VCaP (cell line): Measurements from ENCODE around the gene GNL1.
"Not testable (repeated sequence)": the region's sequence is repeated elsewhere in the genome, so short reads cannot be mapped to it uniquely, and the experiment has no call there.

Experiments used
- H3K27ac ChIP-seq: fragments of 450-650 bp; 2 replicates; pipeline ENCODE4 v1.5.1; 2017
- TF ChIP-seq, protein P1 (sequence below): fragments of 450-650 bp; conservative IDR thresholded peaks from 2 replicates; pipeline ENCODE4 v1.5.1; 2017; ENCODE audit warnings: mild to moderate bottlenecking, moderate library complexity

GNL1 gene

DNA sequence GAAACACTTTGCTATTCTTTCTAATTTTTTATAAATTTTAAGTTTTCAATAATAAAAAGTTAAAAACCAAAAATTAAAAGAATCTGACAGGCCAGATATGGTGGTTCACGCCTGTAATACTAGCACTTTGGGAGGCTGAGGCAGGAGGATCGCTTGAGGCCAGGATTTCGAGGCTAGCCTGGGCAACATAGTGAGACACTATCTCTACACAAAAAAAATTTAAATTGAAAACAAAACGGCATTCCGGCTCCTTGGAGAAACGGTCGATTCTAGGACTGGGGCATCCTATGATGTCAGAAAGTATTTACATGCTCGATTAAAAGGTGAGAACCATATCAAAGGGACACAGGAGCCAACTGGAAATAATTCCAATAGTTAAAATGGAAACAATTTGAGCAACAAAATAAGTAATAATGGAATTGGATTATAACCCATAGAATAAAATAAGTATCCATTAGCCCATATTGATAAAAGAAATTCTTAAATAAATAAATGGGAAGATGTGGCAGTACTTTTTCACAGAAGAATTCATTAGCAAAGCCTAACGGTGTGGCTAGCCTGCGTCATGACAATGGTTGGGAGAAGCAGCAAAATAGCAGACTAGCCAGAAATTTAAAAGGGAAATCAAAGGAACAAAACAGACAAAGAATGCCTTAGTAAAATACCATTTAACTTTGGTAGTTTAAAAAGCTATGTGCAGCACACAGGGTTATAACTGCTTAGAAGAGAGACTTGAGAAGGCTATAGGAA is 45.7 kb downstream of the GNL1 start:
- H3K27ac ChIP-seq: no peak overlapping the region
- TF ChIP-seq, protein P1, sequence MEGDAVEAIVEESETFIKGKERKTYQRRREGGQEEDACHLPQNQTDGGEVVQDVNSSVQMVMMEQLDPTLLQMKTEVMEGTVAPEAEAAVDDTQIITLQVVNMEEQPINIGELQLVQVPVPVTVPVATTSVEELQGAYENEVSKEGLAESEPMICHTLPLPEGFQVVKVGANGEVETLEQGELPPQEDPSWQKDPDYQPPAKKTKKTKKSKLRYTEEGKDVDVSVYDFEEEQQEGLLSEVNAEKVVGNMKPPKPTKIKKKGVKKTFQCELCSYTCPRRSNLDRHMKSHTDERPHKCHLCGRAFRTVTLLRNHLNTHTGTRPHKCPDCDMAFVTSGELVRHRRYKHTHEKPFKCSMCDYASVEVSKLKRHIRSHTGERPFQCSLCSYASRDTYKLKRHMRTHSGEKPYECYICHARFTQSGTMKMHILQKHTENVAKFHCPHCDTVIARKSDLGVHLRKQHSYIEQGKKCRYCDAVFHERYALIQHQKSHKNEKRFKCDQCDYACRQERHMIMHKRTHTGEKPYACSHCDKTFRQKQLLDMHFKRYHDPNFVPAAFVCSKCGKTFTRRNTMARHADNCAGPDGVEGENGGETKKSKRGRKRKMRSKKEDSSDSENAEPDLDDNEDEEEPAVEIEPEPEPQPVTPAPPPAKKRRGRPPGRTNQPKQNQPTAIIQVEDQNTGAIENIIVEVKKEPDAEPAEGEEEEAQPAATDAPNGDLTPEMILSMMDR: no peak

DNA sequence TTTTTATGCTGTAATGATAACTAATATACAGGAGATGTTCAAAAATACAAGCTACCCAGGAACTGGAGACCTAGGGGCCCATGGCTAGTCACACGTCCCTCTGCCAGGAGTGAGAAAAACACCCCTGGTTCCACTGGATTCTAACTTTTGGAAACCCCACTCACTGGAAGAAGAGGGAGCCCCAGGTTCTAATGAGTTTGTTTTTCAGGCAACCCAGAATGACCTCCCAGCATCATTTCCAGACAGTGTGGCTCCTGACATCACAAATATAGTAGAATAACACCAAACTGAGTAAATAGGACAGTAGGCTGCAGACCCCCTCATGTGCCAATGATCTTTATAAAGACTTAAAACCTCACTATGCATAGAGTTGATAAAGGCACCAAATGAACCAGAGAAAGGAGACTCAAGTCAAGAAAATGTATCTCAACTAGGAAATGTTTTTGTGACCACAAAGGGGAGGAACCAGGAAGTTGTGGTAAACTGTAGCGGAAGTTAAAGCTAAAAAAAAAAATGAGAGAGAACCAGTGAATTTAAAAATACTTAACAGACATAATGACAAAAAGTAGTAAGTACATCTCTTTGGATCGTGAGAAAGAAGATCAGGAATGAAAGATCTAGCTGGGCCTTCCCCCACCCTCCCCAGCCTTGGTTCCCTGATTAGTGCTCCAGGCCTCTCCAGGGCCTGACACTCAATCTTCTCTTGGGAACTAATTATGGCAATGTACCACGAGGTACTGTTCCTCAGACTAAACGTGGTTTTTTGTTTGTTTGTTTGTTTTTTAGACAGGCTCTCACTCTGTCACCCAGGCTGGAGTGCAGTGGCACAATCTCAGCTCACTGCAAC is 47.2 kb downstream of the GNL1 start:
- TF ChIP-seq, protein P1: no peak
- no peak overlapping the region for H3K27ac ChIP-seq

DNA sequence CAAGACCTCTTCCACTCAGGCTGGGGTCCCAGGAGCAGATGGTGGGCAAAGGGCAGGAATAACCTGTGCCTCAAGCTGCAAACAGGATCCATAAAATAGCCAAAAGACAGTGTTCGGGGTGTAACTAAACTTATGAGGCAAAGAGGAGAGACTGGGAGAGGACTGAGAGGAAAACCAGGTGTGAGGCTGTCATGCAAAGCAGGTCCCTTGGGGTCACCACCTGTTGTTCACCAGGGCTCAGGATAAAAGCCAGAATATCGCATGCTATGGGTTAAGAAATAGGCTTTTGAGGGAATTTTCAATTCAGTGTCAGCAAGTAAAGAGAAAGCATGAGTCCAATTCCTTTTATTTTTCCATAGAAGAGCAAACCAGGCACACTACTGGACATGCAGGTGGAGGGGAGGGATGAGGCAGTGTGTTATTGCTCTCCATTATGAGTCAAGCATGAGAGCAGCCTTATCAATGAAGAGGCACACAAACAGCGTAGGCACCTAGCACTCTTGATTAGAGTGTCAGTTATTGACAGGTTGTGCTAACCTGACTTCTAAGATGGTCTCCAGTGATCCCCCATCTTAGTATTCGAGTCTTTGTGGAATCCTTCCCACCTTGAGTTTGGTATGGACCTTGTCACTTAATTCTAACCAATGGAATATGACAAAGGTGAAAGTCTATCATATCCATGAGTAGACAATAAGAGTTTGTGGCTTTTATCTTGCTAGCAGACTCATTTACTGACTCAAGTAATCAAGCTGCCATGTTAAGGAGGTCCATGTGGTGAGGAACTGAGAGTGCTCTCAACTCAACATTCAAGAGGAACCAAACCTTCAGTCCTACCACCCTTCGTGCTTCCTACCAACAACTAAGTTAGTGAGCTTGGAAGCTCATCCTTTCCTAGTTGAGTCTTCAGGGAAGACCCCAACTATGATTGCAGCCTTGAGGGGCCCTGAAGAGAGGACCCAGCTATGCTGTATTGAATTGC is 48.2 kb downstream of the GNL1 start:
- H3K27ac ChIP-seq: no peak overlapping the region
- TF ChIP-seq, protein P1: no peak

DNA sequence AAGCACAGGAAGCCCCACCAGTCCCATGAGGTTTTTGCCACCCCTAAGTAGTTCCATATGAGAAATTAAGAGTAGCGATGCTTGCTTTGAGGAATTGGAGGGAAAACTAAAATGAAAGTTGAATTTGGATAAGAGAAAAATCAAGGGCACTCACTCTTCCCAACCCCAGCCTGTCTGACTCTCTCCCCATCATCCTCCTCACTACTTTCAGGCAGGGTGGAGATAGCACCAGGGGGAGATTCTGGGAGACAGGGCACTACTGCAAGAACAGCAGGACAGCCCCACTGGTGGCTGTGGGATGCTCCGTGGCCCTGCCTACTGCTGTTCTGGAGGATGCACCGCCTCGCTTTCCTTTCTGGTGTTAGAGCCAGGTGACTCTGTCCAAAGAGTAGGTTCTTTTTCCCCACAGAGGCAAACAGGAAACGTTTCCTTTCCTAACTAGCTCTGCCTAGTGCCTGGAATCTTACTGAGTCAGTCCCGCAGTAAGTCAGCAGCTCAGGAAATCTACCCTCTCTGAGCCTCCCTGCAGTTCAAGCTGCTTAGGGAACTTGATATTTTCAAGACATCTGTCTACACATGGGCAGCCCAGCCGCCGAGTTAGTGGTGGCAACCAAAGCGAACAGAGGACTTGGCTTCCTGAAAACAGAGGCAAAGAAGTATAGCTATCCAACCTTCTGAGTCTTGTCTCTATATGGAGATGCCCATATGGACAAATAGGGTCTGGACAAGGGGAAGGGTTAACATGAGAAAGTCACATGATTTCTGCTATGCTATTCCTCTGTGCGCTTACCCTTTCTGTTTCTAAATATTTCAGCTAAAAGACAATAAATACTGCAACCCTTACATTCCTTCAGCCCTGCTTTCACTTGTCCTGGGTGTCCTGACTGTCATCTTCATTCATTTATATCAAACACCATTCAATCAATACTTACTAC is 55.6 kb downstream of the GNL1 start:
- H3K27ac ChIP-seq: no peak overlapping the region
- TF ChIP-seq, protein P1: no peak

DNA sequence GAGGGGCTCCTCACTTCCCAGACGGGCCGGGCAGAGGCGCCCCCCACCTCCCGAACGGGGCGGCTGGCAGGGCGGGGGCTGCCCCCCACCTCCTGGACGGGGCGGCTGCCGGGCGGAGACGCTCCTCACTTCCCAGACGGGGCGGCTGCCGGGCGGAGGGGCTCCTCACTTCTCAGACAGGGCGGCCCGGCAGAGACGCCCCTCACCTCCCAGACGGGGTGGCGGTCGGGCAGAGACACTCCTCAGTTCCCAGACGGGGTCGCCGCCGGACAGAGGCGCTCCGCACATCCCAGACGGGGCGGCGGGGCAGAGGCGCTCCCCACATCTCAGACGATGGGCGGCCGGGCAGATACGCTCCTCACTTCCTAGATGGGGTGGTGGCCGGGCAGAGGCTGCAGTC is 57.6 kb downstream of the GNL1 start:
- H3K27ac ChIP-seq: not testable (repeated sequence)

DNA sequence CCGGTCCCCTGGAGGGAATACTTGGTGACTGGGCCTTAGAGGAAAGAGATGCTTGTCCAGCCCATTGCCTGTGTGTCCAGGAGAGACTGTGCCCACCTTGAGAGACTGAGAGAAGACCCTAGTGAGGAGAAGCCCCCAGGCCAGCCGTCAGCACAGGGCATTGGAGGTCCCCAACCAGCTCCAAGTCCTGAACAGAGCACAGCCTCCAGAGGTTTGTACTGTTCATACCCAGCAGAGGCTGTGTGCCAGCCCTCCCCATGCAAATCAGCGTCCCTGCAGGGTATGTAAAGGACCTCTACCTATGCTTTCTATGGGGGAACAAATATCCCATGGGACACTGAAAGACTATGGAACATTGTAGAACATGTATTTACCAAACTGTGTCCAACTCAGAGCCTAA is 58.6 kb downstream of the GNL1 start:
- no peak overlapping the region for H3K27ac ChIP-seq
- TF ChIP-seq, protein P1: no peak

DNA sequence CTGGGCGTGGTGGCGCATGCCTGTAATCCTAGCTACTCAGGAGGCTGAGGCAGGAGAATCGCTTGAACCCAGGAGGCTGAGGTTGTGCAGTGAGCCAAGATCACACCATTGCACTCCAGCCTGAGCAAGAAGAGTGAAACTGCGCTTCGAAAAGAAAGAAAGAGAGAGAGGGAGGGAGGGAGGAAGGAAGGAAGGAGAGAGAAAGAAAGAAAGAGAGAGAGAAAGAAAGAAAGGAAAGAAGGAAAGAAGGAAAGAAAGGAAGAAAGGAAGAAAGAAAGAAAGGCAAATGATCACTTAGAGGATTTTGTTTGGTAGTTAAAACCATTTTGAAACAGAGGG is 59.1 kb downstream of the GNL1 start:
- not testable (repeated sequence) for H3K27ac ChIP-seq
